MCF 10A (cell line): ENCODE data around the gene MUC3A. TPM values are rescaled to one million over a fixed set of nuclear protein-coding genes. Genes with fewer than 3 reads are reported as not detected.

ENCODE experiments used
- BruUV-seq: library from RNA; stranded (reverse); fragments of 400-500 nt; replicated peaks from 2 replicates; lab custom pipeline; 2021; lab: Mats Ljungman, UMichigan
- CTCF ChIA-PET: fragments of 300-600 bp; sonication (Branson Sonifier 250); formaldehyde crosslinking; extraction: SDS; loops from one replicate; lab custom pipeline; 2021; ENCODE audit warnings: antibody characterized with exemption, inconsistent platforms; lab: Yijun Ruan, JAX
- POLR2A ChIA-PET: fragments of 300-600, 350-650 bp; sonication (Branson Sonifier 250); formaldehyde crosslinking; extraction: SDS; loops from one replicate; lab custom pipeline; 2020; ENCODE audit warnings: antibody characterized with exemption, inconsistent platforms; lab: Yijun Ruan, JAX
- DNase-seq: peaks from one replicate; pipeline ENCODE4 v3.0.0-alpha.2; 2018; ENCODE audit not compliant: unreplicated experiment
- H3K27ac Mint-ChIP-seq: one replicate; pipeline ENCODE4 v1.8.0; 2022; ENCODE audit warnings: mild to moderate bottlenecking, low read depth, mixed read lengths; ENCODE audit not compliant: unreplicated experiment
- H3K27me3 Mint-ChIP-seq: one replicate; pipeline ENCODE4 v1.8.0; 2022; ENCODE audit warnings: mixed read lengths; ENCODE audit not compliant: insufficient read depth, unreplicated experiment
- H3K36me3 Mint-ChIP-seq: one replicate; pipeline ENCODE4 v1.8.0; 2022; ENCODE audit warnings: mild to moderate bottlenecking, moderate library complexity, mixed read lengths; ENCODE audit not compliant: insufficient read depth, unreplicated experiment
- H3K4me1 Mint-ChIP-seq: one replicate; pipeline ENCODE4 v1.8.0; 2022; ENCODE audit warnings: mixed read lengths; ENCODE audit not compliant: insufficient read depth, unreplicated experiment
- H3K4me3 Mint-ChIP-seq: one replicate; pipeline ENCODE4 v1.8.0; 2022; ENCODE audit warnings: mild to moderate bottlenecking, moderate library complexity, mixed read lengths; ENCODE audit not compliant: unreplicated experiment
- H3K9me3 Mint-ChIP-seq: one replicate; pipeline ENCODE4 v1.8.0; 2022; ENCODE audit warnings: mixed read lengths; ENCODE audit not compliant: unreplicated experiment
- intact Hi-C: fragments of 100-400 bp; cut with micrococcal nuclease; formaldehyde crosslinking; loops from 2 replicates; pipeline ENCODE4 v1.14.1; 2022
- total RNA-seq: library from RNA; stranded (reverse); gene quantifications from 2 replicates; pipeline ENCODE4 v1.2.3, GENCODE V29; 2022
- TF ChIP-seq, protein P1 (sequence below): fragments of 200-600 bp; IDR thresholded peaks from one replicate; pipeline ENCODE4 v1.8.0; 2022; ENCODE audit warnings: antibody characterized with exemption, mild to moderate bottlenecking; ENCODE audit not compliant: unreplicated experiment

MUC3A gene
- total RNA-seq, 1 experiment from 2014 or later: not detected

DNA sequence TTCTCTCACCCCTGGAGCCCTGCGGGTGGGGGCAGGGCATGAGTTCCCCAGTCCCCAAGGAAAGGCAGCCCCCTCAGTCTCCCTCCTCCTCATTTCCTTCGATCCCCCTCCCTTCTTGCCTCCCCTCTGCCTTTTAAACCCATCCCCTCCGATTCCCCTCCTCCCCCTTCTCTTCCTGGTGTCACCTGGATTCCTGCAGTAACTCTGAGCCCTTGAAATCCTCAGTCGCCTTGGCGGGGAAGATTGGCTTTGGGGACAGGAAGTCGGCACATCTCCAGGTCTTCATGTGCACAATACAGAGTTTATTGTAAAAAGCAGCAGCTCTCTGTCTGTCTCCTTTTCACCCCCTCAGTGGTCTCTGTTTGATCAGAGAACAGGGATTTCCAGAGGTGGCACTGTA, 18.7 kb downstream of the MUC3A start:
- ChIA-PET POLR2A (no interaction called here), CTCF (interaction anchor here (0.6 kb wide), 1 partner anchor 455 kb away, joined by 6 read pairs; no protein-coding TSS in a partner anchor)
- H3K27ac Mint-ChIP-seq: no peak overlapping the region
- no peaks in the 10 kb centered on the region for H3K9me3 Mint-ChIP-seq
- peaks cover 12% of the 10 kb centered on the region for H3K4me1 Mint-ChIP-seq
- intact Hi-C loops: no loop called here
- DNase-seq: no peak
- TF ChIP-seq, protein P1, sequence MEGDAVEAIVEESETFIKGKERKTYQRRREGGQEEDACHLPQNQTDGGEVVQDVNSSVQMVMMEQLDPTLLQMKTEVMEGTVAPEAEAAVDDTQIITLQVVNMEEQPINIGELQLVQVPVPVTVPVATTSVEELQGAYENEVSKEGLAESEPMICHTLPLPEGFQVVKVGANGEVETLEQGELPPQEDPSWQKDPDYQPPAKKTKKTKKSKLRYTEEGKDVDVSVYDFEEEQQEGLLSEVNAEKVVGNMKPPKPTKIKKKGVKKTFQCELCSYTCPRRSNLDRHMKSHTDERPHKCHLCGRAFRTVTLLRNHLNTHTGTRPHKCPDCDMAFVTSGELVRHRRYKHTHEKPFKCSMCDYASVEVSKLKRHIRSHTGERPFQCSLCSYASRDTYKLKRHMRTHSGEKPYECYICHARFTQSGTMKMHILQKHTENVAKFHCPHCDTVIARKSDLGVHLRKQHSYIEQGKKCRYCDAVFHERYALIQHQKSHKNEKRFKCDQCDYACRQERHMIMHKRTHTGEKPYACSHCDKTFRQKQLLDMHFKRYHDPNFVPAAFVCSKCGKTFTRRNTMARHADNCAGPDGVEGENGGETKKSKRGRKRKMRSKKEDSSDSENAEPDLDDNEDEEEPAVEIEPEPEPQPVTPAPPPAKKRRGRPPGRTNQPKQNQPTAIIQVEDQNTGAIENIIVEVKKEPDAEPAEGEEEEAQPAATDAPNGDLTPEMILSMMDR: no peak
- H3K4me3 Mint-ChIP-seq: no peak overlapping the region
- H3K27me3 Mint-ChIP-seq: peaks cover 82% of the 10 kb centered on the region
- BruUV-seq: no TSS peak
- no peaks in the 10 kb centered on the region for H3K36me3 Mint-ChIP-seq

DNA sequence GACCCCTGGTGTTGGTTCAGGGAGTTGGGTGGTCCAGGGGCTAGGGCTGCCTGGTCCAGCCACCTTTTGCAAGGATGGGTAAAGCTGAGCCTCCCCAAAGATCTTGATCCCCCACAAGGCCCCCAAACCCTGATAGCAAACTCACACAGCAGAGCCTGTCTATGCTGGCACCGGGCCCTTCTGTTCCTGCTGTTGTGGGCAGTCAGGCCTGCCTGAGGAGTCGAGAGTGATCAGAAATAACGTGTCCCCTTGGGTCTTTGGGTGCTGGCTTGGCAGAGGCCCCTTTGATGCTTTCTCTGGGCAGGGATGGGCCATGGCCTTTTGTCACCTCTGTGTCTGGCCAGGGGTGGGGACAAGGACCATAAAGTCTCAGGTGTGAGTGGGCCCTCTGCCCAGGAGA, 19.3 kb downstream of the MUC3A start:
- Mint-ChIP-seq H3K4me1 (peaks cover 12% of the 10 kb centered on the region), H3K9me3 (no peaks in the 10 kb centered on the region), H3K27ac (no peak overlapping the region), H3K4me3 (no peak overlapping the region), H3K27me3 (peaks cover 78% of the 10 kb centered on the region), H3K36me3 (no peaks in the 10 kb centered on the region)
- intact Hi-C loops: no loop called here
- no TSS peak for BruUV-seq
- no peak for DNase-seq
- TF ChIP-seq, protein P1: no peak
- POLR2A ChIA-PET: no interaction called here
- CTCF ChIA-PET: no interaction called here

DNA sequence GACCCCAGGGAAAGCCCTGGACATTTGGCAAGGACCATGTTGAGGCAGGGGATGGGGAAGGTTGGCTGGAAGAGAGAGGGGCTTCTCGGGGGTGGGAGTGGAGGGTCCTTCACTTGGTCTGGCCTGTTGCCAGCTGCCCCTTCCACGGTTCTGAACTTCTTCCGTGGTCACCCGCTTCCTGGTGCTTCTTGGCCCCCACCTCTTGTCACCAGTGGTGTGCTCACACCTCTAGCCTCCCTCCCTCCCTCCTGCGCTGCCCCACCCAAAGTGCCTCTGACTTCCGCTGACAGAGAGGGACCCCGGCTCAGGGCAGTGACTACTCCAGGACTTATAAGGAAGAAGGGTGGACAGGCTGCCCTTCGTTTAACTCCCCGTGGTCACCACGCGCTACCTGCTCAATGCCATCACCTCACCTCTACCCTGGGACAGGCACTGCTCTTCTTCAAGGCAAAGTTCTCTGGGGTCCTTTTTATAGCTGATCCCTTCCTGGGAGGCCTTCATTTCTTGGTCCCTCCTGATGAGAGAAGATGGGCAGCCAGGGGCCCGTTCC, 19.8 kb downstream of the MUC3A start, which contains the start of gene MUC12:
MUC12 (plus strand) TSS at position 500 of the 550 bp plus-strand sequence. CDS start 58 bp downstream, outside the sequence.
- no TSS peak for BruUV-seq
- no peaks in the 10 kb centered on the region for H3K36me3 Mint-ChIP-seq
- no peak within 1 kb of the TSS for H3K27ac Mint-ChIP-seq
- peaks cover 73% of the 10 kb centered on the region for H3K27me3 Mint-ChIP-seq
- TF ChIP-seq, protein P1: no peak
- CTCF ChIA-PET: interaction anchor here (1.3 kb wide), 1 partner anchor 11 kb away, joined by 3 read pairs; no protein-coding TSS in a partner anchor
- H3K4me1 Mint-ChIP-seq: peaks cover 12% of the 10 kb centered on the region
- H3K9me3 Mint-ChIP-seq: no peaks in the 10 kb centered on the region
- intact Hi-C loops: no loop called here
- no peak for DNase-seq
- no peak within 1 kb of the TSS for H3K4me3 Mint-ChIP-seq
- POLR2A ChIA-PET: no interaction called here

DNA sequence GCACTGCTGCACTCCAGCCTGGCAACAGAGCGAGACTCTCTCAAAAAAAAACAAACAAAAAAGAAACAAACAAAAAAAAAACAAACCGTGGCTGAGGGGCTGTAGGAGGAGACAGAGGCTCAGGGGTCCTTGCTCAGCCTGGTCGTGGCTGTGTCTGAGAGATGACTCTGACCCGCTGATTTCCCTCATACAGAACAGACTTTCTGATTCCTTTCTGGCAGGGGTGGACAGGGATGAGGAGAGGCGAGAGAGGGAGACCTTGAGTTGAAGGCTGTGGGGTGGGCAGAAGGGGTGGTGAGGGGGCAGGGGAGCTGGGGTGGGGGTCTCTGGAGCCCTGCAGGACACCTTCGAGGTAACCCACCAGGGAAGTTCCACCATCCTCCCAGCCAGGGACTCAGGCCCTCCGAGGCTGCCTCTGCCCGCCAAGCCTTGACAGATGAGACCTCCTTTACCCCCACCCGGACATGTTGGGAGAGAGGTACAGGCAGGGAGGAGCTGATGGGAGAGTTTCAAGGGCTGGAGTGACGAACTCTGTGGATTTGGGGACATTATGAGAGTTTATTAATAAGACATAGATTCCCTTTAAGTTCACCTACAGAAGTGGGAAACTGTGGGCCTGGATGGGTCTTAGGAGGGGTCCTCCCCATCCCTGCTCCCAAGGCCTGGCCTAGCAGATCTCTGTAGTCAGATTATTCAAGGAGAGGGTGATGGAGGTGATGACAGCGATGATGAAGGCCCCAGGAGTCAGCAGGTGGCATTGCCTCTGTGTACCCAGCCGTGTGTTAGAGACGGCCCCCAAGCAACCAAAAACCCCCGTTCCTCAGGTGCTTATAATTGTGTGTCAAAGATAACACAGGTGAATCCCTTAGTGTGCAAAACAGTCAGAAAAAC, 22.0 kb downstream of the MUC3A start:
- Mint-ChIP-seq H3K9me3 (no peaks in the 10 kb centered on the region), H3K27me3 (peaks cover 86% of the 10 kb centered on the region), H3K36me3 (no peaks in the 10 kb centered on the region), H3K27ac (no peak overlapping the region), H3K4me1 (peaks cover 12% of the 10 kb centered on the region), H3K4me3 (no peak overlapping the region)
- POLR2A ChIA-PET: interaction anchor here (0.8 kb wide), 1 partner anchor 970 kb away, joined by 3 read pairs; no protein-coding TSS in a partner anchor
- CTCF ChIA-PET: interaction anchor here (0.6 kb wide), 1 partner anchor 1292 kb away, joined by 3 read pairs; no protein-coding TSS in a partner anchor
- no TSS peak for BruUV-seq
- intact Hi-C loops: no loop called here
- TF ChIP-seq, protein P1: no peak
- no peak for DNase-seq
